WTC11 (cell line): ENCODE results near the gene GLTPD2. TPM values are rescaled to one million over a fixed set of nuclear protein-coding genes. Genes with fewer than 3 reads are reported as not detected.

Experiments
- ATAC-seq: fragments of 200-7000 bp; cut with Tn5 transposase; 2 replicates; pipeline ENCODE4 v1.10.0; 2021; ENCODE audit warnings: mild to moderate bottlenecking, moderate library complexity
- CTCF ChIA-PET: fragments of 300-600 bp; sonication (Branson Sonifier 250); formaldehyde crosslinking; loops from one replicate; lab custom pipeline; 2021; ENCODE audit warnings: antibody characterized with exemption; lab: Charles Lee
- POLR2A ChIA-PET: fragments of 350-600 bp; sonication (Branson Sonifier 250); formaldehyde crosslinking; loops from one replicate; lab custom pipeline; 2021; ENCODE audit warnings: antibody characterized with exemption; lab: Charles Lee
- DNase-seq: peaks from one replicate; pipeline ENCODE4 v3.0.0; 2021; ENCODE audit warnings: low spot score
- H3K27ac Mint-ChIP-seq: 2 replicates; pipeline ENCODE4 v1.8.0; 2021; ENCODE audit warnings: mixed read lengths
- H3K27me3 Mint-ChIP-seq: 2 replicates; pipeline ENCODE4 v1.8.0; 2021; ENCODE audit warnings: low read depth, mild to moderate bottlenecking, moderate library complexity, mixed read lengths
- H3K36me3 Mint-ChIP-seq: 2 replicates; pipeline ENCODE4 v1.8.0; 2021; ENCODE audit warnings: mixed read lengths
- H3K4me1 Mint-ChIP-seq: 2 replicates; pipeline ENCODE4 v1.8.0; 2022; ENCODE audit warnings: mixed read lengths
- H3K4me3 Mint-ChIP-seq: 2 replicates; pipeline ENCODE4 v1.8.0; 2021; ENCODE audit warnings: mild to moderate bottlenecking, moderate library complexity, mixed read lengths
- H3K9me3 Mint-ChIP-seq: 2 replicates; pipeline ENCODE4 v1.8.0; 2021; ENCODE audit warnings: mixed read lengths
- ELF4 ChIP-seq: sonication (generic); formaldehyde crosslinking; IDR thresholded peaks from 2 replicates; pipeline ENCODE4 v1.8.1; 2022; ENCODE audit warnings: low read depth, mild to moderate bottlenecking, moderate library complexity, missing genetic modification reagents
- ETV6 ChIP-seq: sonication (generic); formaldehyde crosslinking; IDR thresholded peaks from 2 replicates; pipeline ENCODE4 v1.8.1; 2022; ENCODE audit warnings: mild to moderate bottlenecking, missing genetic modification reagents
- FOXJ3 ChIP-seq: sonication (generic); formaldehyde crosslinking; IDR thresholded peaks from 2 replicates; pipeline ENCODE4 v1.9.0; 2021; ENCODE audit warnings: missing genetic modification reagents, mild to moderate bottlenecking, borderline replicate concordance
- GRHL2 ChIP-seq: fragments of 250-450 bp; sonication (Bioruptor Pico); IDR thresholded peaks from 2 replicates; pipeline ENCODE4 v1.8.0; 2022; ENCODE audit warnings: mild to moderate bottlenecking, moderate library complexity; ENCODE audit not compliant: insufficient replicate concordance, severe bottlenecking
- HMGA2 ChIP-seq: fragments of 250-450 bp; sonication (Bioruptor Pico); IDR thresholded peaks from 2 replicates; pipeline ENCODE4 v1.4.0; 2021; ENCODE audit warnings: mild to moderate bottlenecking, moderate library complexity
- MXD4 ChIP-seq: fragments of 250-450 bp; sonication (Bioruptor Pico); IDR thresholded peaks from 2 replicates; pipeline ENCODE4 v1.8.0; 2021; ENCODE audit warnings: mild to moderate bottlenecking, moderate library complexity, borderline replicate concordance
- NFYB ChIP-seq: sonication (generic); formaldehyde crosslinking; conservative IDR thresholded peaks from 2 replicates; pipeline ENCODE4 v1.8.0; 2022; ENCODE audit warnings: low read depth, missing genetic modification reagents
- SMAD3 ChIP-seq: sonication (generic); formaldehyde crosslinking; IDR thresholded peaks from 2 replicates; pipeline ENCODE4 v1.8.0; 2022; ENCODE audit warnings: missing genetic modification reagents, mild to moderate bottlenecking, borderline replicate concordance
- TEAD1 ChIP-seq: sonication (generic); formaldehyde crosslinking; IDR thresholded peaks from 2 replicates; pipeline ENCODE4 v1.8.0; 2022; ENCODE audit warnings: mild to moderate bottlenecking, missing genetic modification reagents
- TP53 ChIP-seq: sonication (generic); formaldehyde crosslinking; IDR thresholded peaks from 2 replicates; pipeline ENCODE4 v1.8.1; 2023; ENCODE audit warnings: mild to moderate bottlenecking, missing genetic modification reagents
- ZBTB21 ChIP-seq: sonication (generic); formaldehyde crosslinking; IDR thresholded peaks from 2 replicates; pipeline ENCODE4 v1.8.1; 2023; ENCODE audit warnings: mild to moderate bottlenecking, missing genetic modification reagents, borderline replicate concordance
- ZNF396 ChIP-seq: fragments of 250-450 bp; sonication (Bioruptor Pico); IDR thresholded peaks from 2 replicates; pipeline ENCODE4 v1.8.0; 2021; ENCODE audit warnings: mild to moderate bottlenecking, moderate library complexity, borderline replicate concordance
- ZNF416 ChIP-seq: fragments of 250-450 bp; sonication (Bioruptor Pico); IDR thresholded peaks from 2 replicates; pipeline ENCODE4 v1.9.0; 2021; ENCODE audit warnings: mild to moderate bottlenecking, inconsistent platforms
- total RNA-seq: library from RNA; stranded (reverse); gene quantifications from 3 replicates; pipeline ENCODE4 v1.2.3, GENCODE V29; 2021
- TF ChIP-seq, protein P1 (sequence below): sonication (generic); formaldehyde crosslinking; conservative IDR thresholded peaks from 2 replicates; pipeline ENCODE4 v1.8.1; 2023; ENCODE audit warnings: mild to moderate bottlenecking, low read depth, missing genetic modification reagents, moderate library complexity
- TF ChIP-seq, protein P2 (sequence below): sonication (generic); formaldehyde crosslinking; IDR thresholded peaks from 2 replicates; pipeline ENCODE4 v1.8.0; 2022; ENCODE audit warnings: mild to moderate bottlenecking, missing genetic modification reagents
- TF ChIP-seq, protein P3 (sequence below): sonication (generic); formaldehyde crosslinking; IDR thresholded peaks from 2 replicates; pipeline ENCODE4 v1.8.0; 2023; ENCODE audit warnings: missing genetic modification reagents, mild to moderate bottlenecking, borderline replicate concordance
- TF ChIP-seq, protein P4 (sequence below): sonication (generic); formaldehyde crosslinking; IDR thresholded peaks from 2 replicates; pipeline ENCODE4 v1.8.1; 2022; ENCODE audit warnings: low read depth, mild to moderate bottlenecking, moderate library complexity, missing genetic modification reagents, borderline replicate concordance
- TF ChIP-seq, protein P5 (sequence below): sonication (generic); formaldehyde crosslinking; IDR thresholded peaks from 2 replicates; pipeline ENCODE4 v1.8.0; 2023; ENCODE audit warnings: mild to moderate bottlenecking, missing genetic modification reagents
- TF ChIP-seq, protein P6 (sequence below): fragments of 250-450 bp; sonication (Bioruptor Pico); IDR thresholded peaks from 2 replicates; pipeline ENCODE4 v1.9.0; 2021; ENCODE audit warnings: moderate library complexity, mild to moderate bottlenecking, inconsistent platforms, borderline replicate concordance
- TF ChIP-seq, protein P7 (sequence below): fragments of 250-450 bp; sonication (Bioruptor Pico); IDR thresholded peaks from 2 replicates; pipeline ENCODE4 v2.1.2; 2022; ENCODE audit warnings: mild to moderate bottlenecking, moderate library complexity
- TF ChIP-seq, protein P8 (sequence below): fragments of 250-450 bp; sonication (Bioruptor Pico); IDR thresholded peaks from 2 replicates; pipeline ENCODE4 v1.9.0; 2021; ENCODE audit warnings: mild to moderate bottlenecking

The GLTPD2 gene
- total RNA-seq, 1 experiment from 2014 or later, result not detected

GRCh38 chr17:4768298-4768697 is 20.5 kb upstream of the GLTPD2 start:
- Mint-ChIP-seq H3K4me1 (no peaks in the 10 kb centered on the region), H3K4me3 (no peak overlapping the region)
- no peak for DNase-seq
- CTCF ChIA-PET, result interaction anchor here (0.9 kb wide), 1 partner anchor 36 kb away, joined by 3 read pairs; no protein-coding TSS in a partner anchor
- no peak for ATAC-seq
- TF ChIP-seq ETV6 (CRISPR knock-in tag) (no peak), FOXJ3 (CRISPR knock-in tag) (no peak), TEAD1 (CRISPR knock-in tag) (no peak), NFYB (CRISPR knock-in tag) (no peak), ZBTB21 (CRISPR knock-in tag) (no peak), ZNF396 (CRISPR knock-in tag) (no peak)
- TF ChIP-seq, protein P1, sequence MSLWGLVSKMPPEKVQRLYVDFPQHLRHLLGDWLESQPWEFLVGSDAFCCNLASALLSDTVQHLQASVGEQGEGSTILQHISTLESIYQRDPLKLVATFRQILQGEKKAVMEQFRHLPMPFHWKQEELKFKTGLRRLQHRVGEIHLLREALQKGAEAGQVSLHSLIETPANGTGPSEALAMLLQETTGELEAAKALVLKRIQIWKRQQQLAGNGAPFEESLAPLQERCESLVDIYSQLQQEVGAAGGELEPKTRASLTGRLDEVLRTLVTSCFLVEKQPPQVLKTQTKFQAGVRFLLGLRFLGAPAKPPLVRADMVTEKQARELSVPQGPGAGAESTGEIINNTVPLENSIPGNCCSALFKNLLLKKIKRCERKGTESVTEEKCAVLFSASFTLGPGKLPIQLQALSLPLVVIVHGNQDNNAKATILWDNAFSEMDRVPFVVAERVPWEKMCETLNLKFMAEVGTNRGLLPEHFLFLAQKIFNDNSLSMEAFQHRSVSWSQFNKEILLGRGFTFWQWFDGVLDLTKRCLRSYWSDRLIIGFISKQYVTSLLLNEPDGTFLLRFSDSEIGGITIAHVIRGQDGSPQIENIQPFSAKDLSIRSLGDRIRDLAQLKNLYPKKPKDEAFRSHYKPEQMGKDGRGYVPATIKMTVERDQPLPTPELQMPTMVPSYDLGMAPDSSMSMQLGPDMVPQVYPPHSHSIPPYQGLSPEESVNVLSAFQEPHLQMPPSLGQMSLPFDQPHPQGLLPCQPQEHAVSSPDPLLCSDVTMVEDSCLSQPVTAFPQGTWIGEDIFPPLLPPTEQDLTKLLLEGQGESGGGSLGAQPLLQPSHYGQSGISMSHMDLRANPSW, result no peak
- TF ChIP-seq, protein P2, sequence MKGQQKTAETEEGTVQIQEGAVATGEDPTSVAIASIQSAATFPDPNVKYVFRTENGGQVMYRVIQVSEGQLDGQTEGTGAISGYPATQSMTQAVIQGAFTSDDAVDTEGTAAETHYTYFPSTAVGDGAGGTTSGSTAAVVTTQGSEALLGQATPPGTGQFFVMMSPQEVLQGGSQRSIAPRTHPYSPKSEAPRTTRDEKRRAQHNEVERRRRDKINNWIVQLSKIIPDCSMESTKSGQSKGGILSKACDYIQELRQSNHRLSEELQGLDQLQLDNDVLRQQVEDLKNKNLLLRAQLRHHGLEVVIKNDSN (CRISPR knock-in tag), result no peak
- TF ChIP-seq, protein P3, sequence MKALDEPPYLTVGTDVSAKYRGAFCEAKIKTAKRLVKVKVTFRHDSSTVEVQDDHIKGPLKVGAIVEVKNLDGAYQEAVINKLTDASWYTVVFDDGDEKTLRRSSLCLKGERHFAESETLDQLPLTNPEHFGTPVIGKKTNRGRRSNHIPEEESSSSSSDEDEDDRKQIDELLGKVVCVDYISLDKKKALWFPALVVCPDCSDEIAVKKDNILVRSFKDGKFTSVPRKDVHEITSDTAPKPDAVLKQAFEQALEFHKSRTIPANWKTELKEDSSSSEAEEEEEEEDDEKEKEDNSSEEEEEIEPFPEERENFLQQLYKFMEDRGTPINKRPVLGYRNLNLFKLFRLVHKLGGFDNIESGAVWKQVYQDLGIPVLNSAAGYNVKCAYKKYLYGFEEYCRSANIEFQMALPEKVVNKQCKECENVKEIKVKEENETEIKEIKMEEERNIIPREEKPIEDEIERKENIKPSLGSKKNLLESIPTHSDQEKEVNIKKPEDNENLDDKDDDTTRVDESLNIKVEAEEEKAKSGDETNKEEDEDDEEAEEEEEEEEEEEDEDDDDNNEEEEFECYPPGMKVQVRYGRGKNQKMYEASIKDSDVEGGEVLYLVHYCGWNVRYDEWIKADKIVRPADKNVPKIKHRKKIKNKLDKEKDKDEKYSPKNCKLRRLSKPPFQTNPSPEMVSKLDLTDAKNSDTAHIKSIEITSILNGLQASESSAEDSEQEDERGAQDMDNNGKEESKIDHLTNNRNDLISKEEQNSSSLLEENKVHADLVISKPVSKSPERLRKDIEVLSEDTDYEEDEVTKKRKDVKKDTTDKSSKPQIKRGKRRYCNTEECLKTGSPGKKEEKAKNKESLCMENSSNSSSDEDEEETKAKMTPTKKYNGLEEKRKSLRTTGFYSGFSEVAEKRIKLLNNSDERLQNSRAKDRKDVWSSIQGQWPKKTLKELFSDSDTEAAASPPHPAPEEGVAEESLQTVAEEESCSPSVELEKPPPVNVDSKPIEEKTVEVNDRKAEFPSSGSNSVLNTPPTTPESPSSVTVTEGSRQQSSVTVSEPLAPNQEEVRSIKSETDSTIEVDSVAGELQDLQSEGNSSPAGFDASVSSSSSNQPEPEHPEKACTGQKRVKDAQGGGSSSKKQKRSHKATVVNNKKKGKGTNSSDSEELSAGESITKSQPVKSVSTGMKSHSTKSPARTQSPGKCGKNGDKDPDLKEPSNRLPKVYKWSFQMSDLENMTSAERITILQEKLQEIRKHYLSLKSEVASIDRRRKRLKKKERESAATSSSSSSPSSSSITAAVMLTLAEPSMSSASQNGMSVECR, result no peak
- TF ChIP-seq, protein P4, sequence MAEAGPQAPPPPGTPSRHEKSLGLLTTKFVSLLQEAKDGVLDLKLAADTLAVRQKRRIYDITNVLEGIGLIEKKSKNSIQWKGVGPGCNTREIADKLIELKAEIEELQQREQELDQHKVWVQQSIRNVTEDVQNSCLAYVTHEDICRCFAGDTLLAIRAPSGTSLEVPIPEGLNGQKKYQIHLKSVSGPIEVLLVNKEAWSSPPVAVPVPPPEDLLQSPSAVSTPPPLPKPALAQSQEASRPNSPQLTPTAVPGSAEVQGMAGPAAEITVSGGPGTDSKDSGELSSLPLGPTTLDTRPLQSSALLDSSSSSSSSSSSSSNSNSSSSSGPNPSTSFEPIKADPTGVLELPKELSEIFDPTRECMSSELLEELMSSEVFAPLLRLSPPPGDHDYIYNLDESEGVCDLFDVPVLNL (CRISPR knock-in tag), result no peak
- TF ChIP-seq, all 79 proteins: peak for 0
- no peaks in the 10 kb centered on the region for H3K27me3 Mint-ChIP-seq
- no peaks in the 10 kb centered on the region for H3K9me3 Mint-ChIP-seq
- H3K27ac Mint-ChIP-seq, result no peak overlapping the region
- POLR2A ChIA-PET, result no interaction called here
- H3K36me3 Mint-ChIP-seq, result no peaks in the 10 kb centered on the region

GRCh38 chr17:4769628-4770027 is 19.1 kb upstream of the GLTPD2 start:
- DNase-seq, result no peak
- no peak for TF ChIP-seq ELF4
- TF ChIP-seq GRHL2 (CRISPR knock-in tag), result no peak
- TF ChIP-seq, protein P5, sequence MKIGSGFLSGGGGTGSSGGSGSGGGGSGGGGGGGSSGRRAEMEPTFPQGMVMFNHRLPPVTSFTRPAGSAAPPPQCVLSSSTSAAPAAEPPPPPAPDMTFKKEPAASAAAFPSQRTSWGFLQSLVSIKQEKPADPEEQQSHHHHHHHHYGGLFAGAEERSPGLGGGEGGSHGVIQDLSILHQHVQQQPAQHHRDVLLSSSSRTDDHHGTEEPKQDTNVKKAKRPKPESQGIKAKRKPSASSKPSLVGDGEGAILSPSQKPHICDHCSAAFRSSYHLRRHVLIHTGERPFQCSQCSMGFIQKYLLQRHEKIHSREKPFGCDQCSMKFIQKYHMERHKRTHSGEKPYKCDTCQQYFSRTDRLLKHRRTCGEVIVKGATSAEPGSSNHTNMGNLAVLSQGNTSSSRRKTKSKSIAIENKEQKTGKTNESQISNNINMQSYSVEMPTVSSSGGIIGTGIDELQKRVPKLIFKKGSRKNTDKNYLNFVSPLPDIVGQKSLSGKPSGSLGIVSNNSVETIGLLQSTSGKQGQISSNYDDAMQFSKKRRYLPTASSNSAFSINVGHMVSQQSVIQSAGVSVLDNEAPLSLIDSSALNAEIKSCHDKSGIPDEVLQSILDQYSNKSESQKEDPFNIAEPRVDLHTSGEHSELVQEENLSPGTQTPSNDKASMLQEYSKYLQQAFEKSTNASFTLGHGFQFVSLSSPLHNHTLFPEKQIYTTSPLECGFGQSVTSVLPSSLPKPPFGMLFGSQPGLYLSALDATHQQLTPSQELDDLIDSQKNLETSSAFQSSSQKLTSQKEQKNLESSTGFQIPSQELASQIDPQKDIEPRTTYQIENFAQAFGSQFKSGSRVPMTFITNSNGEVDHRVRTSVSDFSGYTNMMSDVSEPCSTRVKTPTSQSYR (CRISPR knock-in tag), result no peak
- TF ChIP-seq, protein P6, sequence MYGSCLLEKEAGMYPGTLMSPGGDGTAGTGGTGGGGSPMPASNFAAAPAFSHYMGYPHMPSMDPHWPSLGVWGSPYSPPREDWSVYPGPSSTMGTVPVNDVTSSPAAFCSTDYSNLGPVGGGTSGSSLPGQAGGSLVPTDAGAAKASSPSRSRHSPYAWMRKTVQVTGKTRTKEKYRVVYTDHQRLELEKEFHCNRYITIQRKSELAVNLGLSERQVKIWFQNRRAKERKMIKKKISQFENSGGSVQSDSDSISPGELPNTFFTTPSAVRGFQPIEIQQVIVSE (CRISPR knock-in tag), result no peak
- TF ChIP-seq, protein P7, sequence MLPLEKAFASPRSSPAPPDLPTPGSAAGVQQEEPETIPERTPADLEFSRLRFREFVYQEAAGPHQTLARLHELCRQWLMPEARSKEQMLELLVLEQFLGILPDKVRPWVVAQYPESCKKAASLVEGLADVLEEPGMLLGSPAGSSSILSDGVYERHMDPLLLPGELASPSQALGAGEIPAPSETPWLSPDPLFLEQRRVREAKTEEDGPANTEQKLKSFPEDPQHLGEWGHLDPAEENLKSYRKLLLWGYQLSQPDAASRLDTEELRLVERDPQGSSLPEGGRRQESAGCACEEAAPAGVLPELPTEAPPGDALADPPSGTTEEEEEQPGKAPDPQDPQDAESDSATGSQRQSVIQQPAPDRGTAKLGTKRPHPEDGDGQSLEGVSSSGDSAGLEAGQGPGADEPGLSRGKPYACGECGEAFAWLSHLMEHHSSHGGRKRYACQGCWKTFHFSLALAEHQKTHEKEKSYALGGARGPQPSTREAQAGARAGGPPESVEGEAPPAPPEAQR (CRISPR knock-in tag), result no peak
- TF ChIP-seq MXD4 (CRISPR knock-in tag), result no peak
- TF ChIP-seq, protein P8, sequence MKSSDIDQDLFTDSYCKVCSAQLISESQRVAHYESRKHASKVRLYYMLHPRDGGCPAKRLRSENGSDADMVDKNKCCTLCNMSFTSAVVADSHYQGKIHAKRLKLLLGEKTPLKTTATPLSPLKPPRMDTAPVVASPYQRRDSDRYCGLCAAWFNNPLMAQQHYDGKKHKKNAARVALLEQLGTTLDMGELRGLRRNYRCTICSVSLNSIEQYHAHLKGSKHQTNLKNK (CRISPR knock-in tag), result no peak
- no peak for TF ChIP-seq SMAD3
- TF ChIP-seq ZNF416 (CRISPR knock-in tag), result no peak
- TF ChIP-seq TP53 (CRISPR knock-in tag), result no peak
- no peak for TF ChIP-seq HMGA2 (CRISPR knock-in tag)

More at GRCh38 chr17:4769628-4770027, 19.1 kb upstream of the GLTPD2 start:
- Mint-ChIP-seq H3K4me1 (no peaks in the 10 kb centered on the region), H3K36me3 (no peaks in the 10 kb centered on the region), H3K27ac (no peak overlapping the region), H3K27me3 (peaks cover 4% of the 10 kb centered on the region; the same call in 1 of the 2 replicates), H3K4me3 (no peak overlapping the region), H3K9me3 (no peaks in the 10 kb centered on the region)
- no peak for ATAC-seq
- CTCF ChIA-PET, result interaction anchor here (0.7 kb wide), 1 partner anchor 12 kb away, joined by 3 read pairs; no protein-coding TSS in a partner anchor
- POLR2A ChIA-PET, result no interaction called here
